CD14-positive monocyte (primary cell): ENCODE data around the gene DPP6. TPM values are rescaled to one million over a fixed set of nuclear protein-coding genes. Genes with fewer than 3 reads are reported as not detected.

ENCODE experiments used
- DNase-seq, 3 donors: peaks; one replicate each; pipeline ENCODE4 v3.0.0-alpha.2; 2011 to 2022
- H2AFZ ChIP-seq: 2 replicates; pipeline ENCODE4 v1.6.0; 2012; ENCODE audit warnings: mild to moderate bottlenecking, low read depth, low read length, inconsistent platforms; ENCODE audit not compliant: insufficient read depth, poor library complexity, severe bottlenecking
- H3K27ac ChIP-seq, 2 donors: 1 replicate in 1 of 2; 2 replicates in 1 of 2; pipeline ENCODE4 v1.5.1; 2012 to 2013; ENCODE audit warnings: low read length in 2 of 2, control low read depth in 1 of 2, inconsistent platforms in 1 of 2, low read depth in 1 of 2, mild to moderate bottlenecking in 1 of 2
- H3K27me3 ChIP-seq, 2 donors: one replicate each; pipeline versions ENCODE4 v1.6.0 to v1.6.1; 2011 to 2013; ENCODE audit warnings: low read length in 2 of 2; ENCODE audit not compliant: control insufficient read depth in 2 of 2, insufficient read depth in 2 of 2
- H3K36me3 ChIP-seq, 2 donors: replicated peaks in 1 of 2; 1 replicate in 1 of 2; 2 replicates in 1 of 2; pipeline versions ENCODE4 v1.5.1 to v1.6.1; 2012 to 2013; ENCODE audit warnings: low read length in 2 of 2, control low read depth in 1 of 2, inconsistent platforms in 1 of 2, mild to moderate bottlenecking in 1 of 2; ENCODE audit not compliant: insufficient read depth in 2 of 2, control insufficient read depth in 1 of 2
- H3K4me1 ChIP-seq, 2 donors: 1 replicate in 1 of 2; 2 replicates in 1 of 2; pipeline versions ENCODE4 v1.5.1 to v1.6.1; 2012 to 2013; ENCODE audit warnings: low read length in 2 of 2, control low read depth in 1 of 2, inconsistent platforms in 1 of 2, mild to moderate bottlenecking in 1 of 2, moderate library complexity in 1 of 2; ENCODE audit not compliant: insufficient read depth in 2 of 2, control insufficient read depth in 1 of 2
- H3K4me2 ChIP-seq: replicated peaks from 2 replicates; pipeline ENCODE3; 2012; ENCODE audit warnings: low read length, moderate library complexity, mild to moderate bottlenecking; ENCODE audit not compliant: poor library complexity, severe bottlenecking; ENCODE audit errors: extremely low read depth
- H3K4me3 ChIP-seq, 3 experiments: fragments of 200-600 bp in 1 of 3; sonication (generic) in 1 of 3; replicated peaks in 1 of 3; 1 replicate in 2 of 3; 2 replicates in 1 of 3; pipeline ENCODE4 v1.5.1; 2011 to 2013; ENCODE audit warnings: low read length in 3 of 3, mild to moderate bottlenecking in 3 of 3, control low read depth in 2 of 3, low read depth in 2 of 3, inconsistent platforms in 1 of 3, moderate library complexity in 1 of 3
- H3K79me2 ChIP-seq: 2 replicates; pipeline ENCODE4 v1.6.0; 2012; ENCODE audit warnings: mild to moderate bottlenecking, control low read depth, inconsistent platforms, low read length, moderate library complexity; ENCODE audit not compliant: insufficient read depth
- H3K9ac ChIP-seq: 2 replicates; pipeline ENCODE4 v1.6.0; 2017; ENCODE audit warnings: low read length, mild to moderate bottlenecking; ENCODE audit not compliant: insufficient read depth, poor library complexity, severe bottlenecking
- H3K9me3 ChIP-seq, 2 donors: replicated peaks in 1 of 2; 1 replicate in 1 of 2; 2 replicates in 1 of 2; pipeline versions ENCODE4 v1.5.1 to v1.6.1; 2012 to 2013; ENCODE audit warnings: low read length in 2 of 2, control low read depth in 1 of 2; ENCODE audit not compliant: control insufficient read depth in 1 of 2, insufficient read depth in 1 of 2
- H4K20me1 ChIP-seq: 2 replicates; pipeline ENCODE4 v1.6.0; 2012; ENCODE audit warnings: mild to moderate bottlenecking, low read length, control low read depth, moderate library complexity; ENCODE audit not compliant: insufficient read depth
- H3K27ac Mint-ChIP-seq, 7 donors: one replicate each; pipeline ENCODE4 v1.8.0; 2020; ENCODE audit warnings: mild to moderate bottlenecking in 7 of 7, mixed read lengths in 7 of 7, moderate library complexity in 6 of 7, inconsistent platforms in 2 of 7
- H3K27me3 Mint-ChIP-seq, 3 donors: one replicate each; pipeline ENCODE4 v1.8.0; 2021 to 2022; ENCODE audit warnings: low read depth in 3 of 3, mild to moderate bottlenecking in 3 of 3, mixed read lengths in 3 of 3, moderate library complexity in 3 of 3, inconsistent platforms in 1 of 3
- H3K36me3 Mint-ChIP-seq, 2 donors: one replicate each; pipeline ENCODE4 v1.8.0; 2020; ENCODE audit warnings: mixed read lengths in 2 of 2, inconsistent platforms in 1 of 2, mild to moderate bottlenecking in 1 of 2
- H3K4me1 Mint-ChIP-seq: one replicate; pipeline ENCODE4 v1.8.0; 2020; ENCODE audit warnings: mild to moderate bottlenecking, mixed read lengths
- H3K4me3 Mint-ChIP-seq, 2 donors: one replicate each; pipeline ENCODE4 v1.8.0; 2020; ENCODE audit warnings: mild to moderate bottlenecking in 2 of 2, mixed read lengths in 2 of 2, moderate library complexity in 1 of 2
- H3K9me3 Mint-ChIP-seq, 7 donors: one replicate each; pipeline ENCODE4 v1.8.0; 2020 to 2022; ENCODE audit warnings: mixed read lengths in 7 of 7, mild to moderate bottlenecking in 6 of 7, moderate library complexity in 6 of 7, inconsistent platforms in 2 of 7
- CTCF ChIP-seq: fragments of 200-600 bp; IDR thresholded peaks from one replicate; pipeline ENCODE4 v1.8.0; 2022; ENCODE audit warnings: antibody characterized with exemption, mild to moderate bottlenecking
- WGBS: methylation state at CpG from one replicate; pipeline ENCODE4 v1.1.5; 2013; ENCODE audit warnings: missing lambda C conversion rate; ENCODE audit not compliant: insufficient coverage; 5-methylcytosine and 5-hydroxymethylcytosine counted together
- intact Hi-C, 2 donors: fragments of 100-400 bp; cut with micrococcal nuclease; formaldehyde crosslinking; loops; one replicate each; pipeline versions ENCODE4 v1.15.0 to v1.15.1; 2023
- polyA plus RNA-seq, 3 donors: library from polyadenylated mRNA; depleted of rRNA in 1 of 3; unstranded in 2 of 3; stranded (reverse) in 1 of 3; fragments of 300-500 nt in 2 of 3; fragments of >200 nt in 1 of 3; fragmentation: Illumina TruSeq in 2 of 3; gene quantifications; 1 replicate in 2 of 3; 2 replicates in 1 of 3; pipeline ENCODE4 v1.2.3, GENCODE V29; 2012 to 2021

The DPP6 gene
- polyA plus RNA-seq, 3 donors = not detected

GRCh38 chr7:154171422-154171821, 119.2 kb downstream of the DPP6 start:
- H3K4me3 Mint-ChIP-seq = no peak overlapping the region
- peaks cover 0 to 2% (median 0%) of the 10 kb centered on the region in 3 donors for H3K27me3 Mint-ChIP-seq
- no peak overlapping the region for H3K9ac ChIP-seq
- TF ChIP-seq CTCF = no peak
- DNase-seq = no peak
- no peak overlapping the region for H3K27ac Mint-ChIP-seq
- intact Hi-C loops = no loop called here
- H4K20me1 ChIP-seq = no peaks in the 10 kb centered on the region
- WGBS = 0% methylated on average over 1 of the region's 1 CpG
- no peak overlapping the region for H3K4me2 ChIP-seq
- no peaks in the 10 kb centered on the region for H3K4me1 ChIP-seq
- H3K27ac ChIP-seq = no peak overlapping the region
- peaks cover 0 to 13% (median 4%) of the 10 kb centered on the region in 7 donors for H3K9me3 Mint-ChIP-seq
- peaks cover 13 to 14% of the 10 kb centered on the region in 2 donors for H3K9me3 ChIP-seq
- H3K4me1 Mint-ChIP-seq = no peaks in the 10 kb centered on the region
- no peaks in the 10 kb centered on the region for H3K79me2 ChIP-seq
- no peaks in the 10 kb centered on the region for H3K27me3 ChIP-seq
- no peaks in the 10 kb centered on the region for H3K36me3 Mint-ChIP-seq
- H2AFZ ChIP-seq = no peak overlapping the region
- no peaks in the 10 kb centered on the region for H3K36me3 ChIP-seq
- H3K4me3 ChIP-seq = no peak overlapping the region

GRCh38 chr7:154172236-154172635, 120.0 kb downstream of the DPP6 start:
- Histone ChIP-seq H3K4me1 (no peaks in the 10 kb centered on the region), H3K36me3 (no peaks in the 10 kb centered on the region), H3K27ac (no peak overlapping the region), H2AFZ (no peak overlapping the region), H4K20me1 (no peaks in the 10 kb centered on the region), H3K79me2 (no peaks in the 10 kb centered on the region), H3K4me2 (no peak overlapping the region), H3K9ac (no peak overlapping the region), H3K4me3 (no peak overlapping the region), H3K27me3 (no peaks in the 10 kb centered on the region), H3K9me3 (peaks cover 13 to 14% of the 10 kb centered on the region in 2 donors)
- H3K36me3 Mint-ChIP-seq = no peaks in the 10 kb centered on the region
- DNase-seq = no peak
- peaks cover 0 to 2% (median 0%) of the 10 kb centered on the region in 3 donors for H3K27me3 Mint-ChIP-seq
- no peak for TF ChIP-seq CTCF
- 50% methylated on average over 1 of the region's 3 CpGs for WGBS
- intact Hi-C loops = no loop called here
- H3K4me1 Mint-ChIP-seq = no peaks in the 10 kb centered on the region
- peaks cover 0 to 17% (median 5%) of the 10 kb centered on the region in 7 donors for H3K9me3 Mint-ChIP-seq
- H3K27ac Mint-ChIP-seq = no peak overlapping the region
- no peak overlapping the region for H3K4me3 Mint-ChIP-seq
